K562 (cell line): ENCODE data around the gene ILDR1. TPM values are rescaled to one million over a fixed set of nuclear protein-coding genes. Genes with fewer than 3 reads are reported as not detected.

Experiments used
- ATAC-seq: fragments of 200-7000 bp; cut with Tn5 transposase; 3 replicates; pipeline ENCODE4 v1.9.1; 2020; ENCODE audit warnings: moderate library complexity
- BruUV-seq: library from RNA; stranded (reverse); fragments of 400-500 nt; replicated peaks from 2 replicates; lab custom pipeline; 2021; lab: Mats Ljungman, UMichigan
- CTCF ChIA-PET: fragments of 300-600 bp; formaldehyde crosslinking; extraction: SDS; loops from one replicate; lab custom pipeline; 2021; ENCODE audit warnings: low intra/inter-chr PET ratio; lab: Yijun Ruan, JAX
- POLR2A ChIA-PET: fragments of 300-600, 350-650 bp; sonication (Branson Sonifier 250); formaldehyde crosslinking; extraction: SDS; loops from one replicate; lab custom pipeline; 2021; ENCODE audit warnings: antibody characterized with exemption, inconsistent platforms; lab: Yijun Ruan, JAX
- DNase-seq, 4 experiments: peaks; one replicate each; pipeline versions ENCODE4 v3.0.0 to v3.0.0-alpha.2; 2011 to 2018; ENCODE audit warnings: low spot score in 3 of 4, mixed read lengths in 3 of 4; ENCODE audit errors: extremely low read depth in 1 of 4
- FAIRE-seq: peaks from 2 replicates; lab custom pipeline; 2011; peaks lifted over from hg19 to GRCh38; lab: Jason Lieb, UNC
- H2AFZ ChIP-seq: 2 replicates; pipeline ENCODE4 v1.6.0; 2011; ENCODE audit warnings: low read depth, low read length, control low read depth, inconsistent platforms
- H3K27ac ChIP-seq: fragments of 200-600 bp; 3 replicates; pipeline ENCODE4 v1.8.0; 2011; ENCODE audit warnings: low read depth, mild to moderate bottlenecking, control low read depth, inconsistent platforms, low read length, moderate library complexity, mixed read lengths; ENCODE audit errors: extremely low read depth
- H3K27me3 ChIP-seq, 2 experiments: fragments of 300-600 bp in 1 of 2; 2 replicates in 1 of 2; 3 replicates in 1 of 2; pipeline versions ENCODE4 v1.6.0 to v1.8.0; 2011; ENCODE audit warnings: inconsistent platforms in 2 of 2, low read length in 2 of 2, mild to moderate bottlenecking in 1 of 2, mixed read lengths in 1 of 2, moderate library complexity in 1 of 2; ENCODE audit not compliant: control insufficient read depth in 2 of 2, insufficient read depth in 2 of 2
- H3K36me3 ChIP-seq: fragments of 300-600 bp; 3 replicates; pipeline ENCODE4 v1.8.0; 2011; ENCODE audit warnings: mild to moderate bottlenecking, low read length, inconsistent platforms; ENCODE audit not compliant: control insufficient read depth, insufficient read depth
- H3K4me1 ChIP-seq, 2 experiments: fragments of 200-600 bp in 1 of 2; replicated peaks in 1 of 2; 2 replicates in 1 of 2; 3 replicates in 1 of 2; pipeline versions ENCODE4 v1.5.1 to v1.8.0; 2011; ENCODE audit warnings: inconsistent platforms in 2 of 2, low read length in 2 of 2, mild to moderate bottlenecking in 1 of 2, mixed read lengths in 1 of 2, moderate library complexity in 1 of 2; ENCODE audit not compliant: control insufficient read depth in 2 of 2, insufficient read depth in 2 of 2
- H3K4me2 ChIP-seq: 2 replicates; pipeline ENCODE4 v1.6.1; 2011; ENCODE audit warnings: low read length, control low read depth, inconsistent platforms, mixed read lengths; ENCODE audit not compliant: insufficient read depth
- H3K4me3 ChIP-seq: fragments of 200-600 bp; sonication (generic), shearing (Covaris generic); 2 replicates; pipeline ENCODE4 v1.5.1; 2016; ENCODE audit warnings: control low read depth, inconsistent platforms
- H3K79me2 ChIP-seq: fragments of 200-600 bp; 3 replicates; pipeline ENCODE4 v1.8.0; 2011; ENCODE audit warnings: low read length, inconsistent platforms; ENCODE audit not compliant: control insufficient read depth, insufficient read depth
- H3K9ac ChIP-seq, 2 experiments: 2 replicates each; pipeline versions ENCODE4 v1.6.0 to v1.6.1; 2011; ENCODE audit warnings: low read depth in 2 of 2, low read length in 2 of 2, control low read depth in 1 of 2, inconsistent platforms in 1 of 2, mild to moderate bottlenecking in 1 of 2, mixed read lengths in 1 of 2; ENCODE audit not compliant: insufficient read depth in 1 of 2
- H3K9me1 ChIP-seq: one replicate; pipeline ENCODE4 v1.6.0; 2011; ENCODE audit warnings: inconsistent platforms, mild to moderate bottlenecking, low read length, moderate library complexity; ENCODE audit not compliant: control insufficient read depth, insufficient read depth
- H3K9me3 ChIP-seq: replicated peaks from 2 replicates; pipeline ENCODE4 v1.5.1; 2011; ENCODE audit warnings: low read depth, low read length, inconsistent platforms; ENCODE audit not compliant: control insufficient read depth, insufficient read depth
- H4K20me1 ChIP-seq: replicated peaks from 2 replicates; pipeline ENCODE4 v1.6.1; 2011; ENCODE audit warnings: low read length, inconsistent platforms, mixed read lengths; ENCODE audit not compliant: control insufficient read depth, insufficient read depth
- ARID3B ChIP-seq: fragments of 250-450 bp; sonication (Bioruptor Pico); IDR thresholded peaks from 2 replicates; pipeline ENCODE4 v1.4.0; 2020; ENCODE audit warnings: borderline replicate concordance
- ETV1 ChIP-seq: fragments of 450-650 bp; conservative IDR thresholded peaks from 2 replicates; pipeline ENCODE4 v1.6.1; 2016; ENCODE audit warnings: missing genetic modification characterization, control low read depth, low read depth, missing compliant biosample characterization
- IFI16 ChIP-seq: fragments of 250-450 bp; sonication (Bioruptor Pico); IDR thresholded peaks from 2 replicates; pipeline ENCODE4 v2.1.2; 2022; ENCODE audit warnings: mild to moderate bottlenecking, inconsistent platforms
- MEF2A ChIP-seq: IDR thresholded peaks from 2 replicates; pipeline ENCODE4 v1.6.1; 2011; ENCODE audit warnings: low read depth, mild to moderate bottlenecking, low read length, moderate library complexity; ENCODE audit not compliant: control insufficient read depth
- MEF2D ChIP-seq: conservative IDR thresholded peaks from 2 replicates; pipeline ENCODE4 v1.6.1; 2016; ENCODE audit warnings: low read depth, missing genetic modification characterization, missing compliant biosample characterization
- MEIS2 ChIP-seq: fragments of 450-650 bp; IDR thresholded peaks from 2 replicates; pipeline ENCODE4 v1.6.1; 2014; ENCODE audit warnings: mild to moderate bottlenecking; ENCODE audit not compliant: partially characterized antibody
- PML ChIP-seq: IDR thresholded peaks from 2 replicates; pipeline ENCODE4 v1.6.1; 2012; ENCODE audit warnings: low read length, inconsistent platforms
- RB1 ChIP-seq: fragments of 450-650 bp; IDR thresholded peaks from 2 replicates; pipeline ENCODE4 v1.6.1; 2017; ENCODE audit warnings: low read depth, mild to moderate bottlenecking
- RBM25 ChIP-seq: fragments of 200-400 bp; formaldehyde crosslinking; IDR thresholded peaks from 2 replicates; pipeline ENCODE4 v1.6.1; 2018; ENCODE audit warnings: low read length, low read depth, moderate library complexity; ENCODE audit not compliant: severe bottlenecking
- SFPQ ChIP-seq: fragments of 200-400 bp; formaldehyde crosslinking; IDR thresholded peaks from 2 replicates; pipeline ENCODE4 v1.6.1; 2017; ENCODE audit warnings: mild to moderate bottlenecking, low read depth, low read length, moderate library complexity
- WGBS: fragments of 100-300 bp; shearing (Covaris generic); methylation state at CpG from one replicate; pipeline ENCODE4 v1.1.6; 2016; ENCODE audit warnings: low coverage, mixed read lengths; ENCODE audit not compliant: insufficient coverage; ENCODE audit errors: missing lambda C conversion rate; 5-methylcytosine and 5-hydroxymethylcytosine counted together
- in situ Hi-C: fragments of 300-500 bp; cut with MboI; formaldehyde crosslinking; loops from 4 replicates; pipeline ENCODE4 v1.15.0; 2018; ENCODE audit warnings: inconsistent platforms, mixed read lengths
- intact Hi-C: fragments of 100-400 bp; cut with micrococcal nuclease; formaldehyde crosslinking; loops from 2 replicates; pipeline ENCODE4 v1.14.2; 2022
- polyA plus RNA-seq, 8 experiments: library from polyadenylated mRNA; depleted of rRNA in 4 of 8; stranded (reverse) in 5 of 8; unstranded in 3 of 8; fragments of >200 nt; fragmentation: Nextera tagmentation in 2 of 8; fragmentation: Illumina TruSeq in 1 of 8; extraction: Ambion mirVana in 2 of 8; extraction: Trizol in 1 of 8; gene quantifications; 2 replicates each; pipeline versions ENCODE4 v1.2.1 to v1.2.3, GENCODE V29; 2011 to 2014; ENCODE audit warnings: inconsistent platforms in 1 of 8, missing spikeins in 1 of 8
- total RNA-seq, 7 experiments: library from RNA; depleted of rRNA in 6 of 7; stranded (reverse); fragments of >200 nt in 6 of 7; fragmentation: Illumina TruSeq in 2 of 7; extraction: Trizol in 2 of 7; gene quantifications; 2 replicates each; pipeline versions ENCODE4 v1.2.1 to v1.2.3, GENCODE V29; 2011 to 2021; ENCODE audit warnings: low replicate concordance in 1 of 7
- TF ChIP-seq, protein P1 (sequence below): fragments of 250-450 bp; sonication (Bioruptor Pico); IDR thresholded peaks from 2 replicates; pipeline ENCODE4 v1.8.0; 2021; ENCODE audit warnings: borderline replicate concordance, mild to moderate bottlenecking, moderate library complexity; ENCODE audit not compliant: poor library complexity, severe bottlenecking

The ILDR1 gene
- total and polyA plus RNA-seq, 9 of the 15 experiments (the other 6 are each of a cell fraction or from before 2014, with no cell fraction given): 0.04 TPM; not detected in 8

GRCh38 chr3:121951291-121951919 lies 70.6 kb downstream of the ILDR1 start (continued):
- TF ChIP-seq MEF2A: no peak
- TF ChIP-seq SFPQ: no peak
- no peak for TF ChIP-seq IFI16 (CRISPR knock-in tag)
- no peak for TF ChIP-seq MEF2D (tag)
- no peak for TF ChIP-seq PML

GRCh38 chr3:121948641-121949040 lies 73.4 kb downstream of the ILDR1 start:
- TF ChIP-seq RB1 (no peak), RBM25 (no peak), MEIS2 (no peak), ARID3B (CRISPR knock-in tag) (no peak), ETV1 (tag) (no peak)
- TF ChIP-seq, protein P1, sequence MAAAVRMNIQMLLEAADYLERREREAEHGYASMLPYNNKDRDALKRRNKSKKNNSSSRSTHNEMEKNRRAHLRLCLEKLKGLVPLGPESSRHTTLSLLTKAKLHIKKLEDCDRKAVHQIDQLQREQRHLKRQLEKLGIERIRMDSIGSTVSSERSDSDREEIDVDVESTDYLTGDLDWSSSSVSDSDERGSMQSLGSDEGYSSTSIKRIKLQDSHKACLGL (CRISPR knock-in tag): no peak
- no peak overlapping the region for H3K4me3 ChIP-seq
- no peak overlapping the region for H3K9ac ChIP-seq
- WGBS: 0% methylated on average over 1 of the region's 1 CpG
- no peak overlapping the region for H2AFZ ChIP-seq
- no peak overlapping the region for H3K4me2 ChIP-seq
- DNase-seq: no peak
- POLR2A ChIA-PET: no interaction called here
- no peak for ATAC-seq
- no peaks in the 10 kb centered on the region for H3K9me1 ChIP-seq
- H4K20me1 ChIP-seq: no peaks in the 10 kb centered on the region
- FAIRE-seq: no peak
- H3K79me2 ChIP-seq: no peaks in the 10 kb centered on the region
- H3K9me3 ChIP-seq: no peaks in the 10 kb centered on the region
- H3K36me3 ChIP-seq: no peaks in the 10 kb centered on the region
- intact Hi-C loops: no loop called here
- BruUV-seq: no TSS peak
- H3K27me3 ChIP-seq: no peaks in the 10 kb centered on the region
- H3K4me1 ChIP-seq: no peaks in the 10 kb centered on the region
- no peak overlapping the region for H3K27ac ChIP-seq
- in situ Hi-C loops: no loop called here
- CTCF ChIA-PET: no interaction called here
